ENCODE results near the gene KRTAP1-5. TPM values are rescaled to one million over a fixed set of nuclear protein-coding genes. Genes with fewer than 3 reads are reported as not detected.
"Not testable (repeated sequence)": the region's sequence is repeated elsewhere in the genome, so short reads cannot be mapped to it uniquely, and the experiment has no call there.

Gene KRTAP1-5
- total and polyA plus RNA-seq, 8 donors = not detected

GRCh38 chr17:41061964-41062363, 35.0 kb upstream of the KRTAP1-5 start:
- TF ChIP-seq CTCF (IDR thresholded peaks at IDR 0.05) = no peak
- no peak overlapping the region for H3K27ac ChIP-seq
- intact Hi-C loops (cut with DNase I) = no loop called here

DNA sequence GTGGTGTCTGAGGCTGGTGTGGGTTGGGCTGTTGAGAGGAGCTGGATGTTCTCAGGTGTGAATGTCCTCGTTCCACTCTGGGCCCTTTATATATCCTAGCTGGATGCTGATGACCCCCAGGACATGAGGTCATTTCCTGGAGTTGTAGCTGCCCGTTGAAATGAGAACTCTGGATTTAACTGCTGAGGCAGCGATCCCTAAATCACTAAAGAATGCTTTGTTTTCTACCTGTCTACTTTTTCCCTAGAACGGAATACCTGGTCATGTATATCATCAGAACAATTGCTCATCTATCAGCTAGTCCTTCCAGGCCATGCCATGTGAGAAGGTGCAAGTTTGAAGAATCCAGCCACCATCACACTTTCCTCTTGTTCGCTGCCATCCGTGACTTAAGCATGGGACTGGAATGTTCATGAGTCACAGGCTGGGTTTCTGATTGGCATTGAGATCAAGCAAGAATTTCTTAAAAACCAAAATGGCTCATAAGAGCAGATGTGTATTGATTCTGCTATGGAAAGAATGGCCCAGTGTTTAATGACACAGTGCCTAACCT, 33.1 kb upstream of the KRTAP1-5 start, which contains the start of gene KRTAP2-3:
Gene KRTAP2-3, minus strand, starts transcription at position 63 of the 553 bp plus-strand sequence. CDS start 64 bp downstream, outside the sequence.
- intact Hi-C loops (cut with DNase I) = no loop called here
- DNase-seq = no peak
- TF ChIP-seq CTCF (IDR thresholded peaks at IDR 0.05) = no peak
- Histone ChIP-seq H3K4me1 (no peaks in the 10 kb centered on the region), H3K9me3 (no peaks in the 10 kb centered on the region), H3K27me3 (peaks cover 0 to 30% of the 10 kb centered on the region in 2 donors), H3K4me3 (no peak within 1 kb of the TSS), H3K36me3 (no peaks in the 10 kb centered on the region), H3K27ac (no peak within 1 kb of the TSS)
- ATAC-seq = peak; percentile 32

More at GRCh38 chr17:41061964-41062363, 35.0 kb upstream of the KRTAP1-5 start:
- Histone ChIP-seq H3K4me1 (no peaks in the 10 kb centered on the region), H3K4me3 (no peak overlapping the region), H3K27me3 (peaks cover 0 to 30% of the 10 kb centered on the region in 2 donors), H3K36me3 (no peaks in the 10 kb centered on the region), H3K9me3 (no peaks in the 10 kb centered on the region)
- DNase-seq (no peak), ATAC-seq (no peak)

GRCh38 chr17:41059276-41060051, 32.5 kb upstream of the KRTAP1-5 start:
- peaks cover 0 to 30% of the 10 kb centered on the region in 2 donors for H3K27me3 ChIP-seq
- H3K27ac ChIP-seq; H3K4me1 ChIP-seq; intact Hi-C loops (cut with DNase I); H3K4me3 ChIP-seq; H3K9me3 ChIP-seq; DNase-seq; H3K36me3 ChIP-seq; ATAC-seq: not testable (repeated sequence)

DNA sequence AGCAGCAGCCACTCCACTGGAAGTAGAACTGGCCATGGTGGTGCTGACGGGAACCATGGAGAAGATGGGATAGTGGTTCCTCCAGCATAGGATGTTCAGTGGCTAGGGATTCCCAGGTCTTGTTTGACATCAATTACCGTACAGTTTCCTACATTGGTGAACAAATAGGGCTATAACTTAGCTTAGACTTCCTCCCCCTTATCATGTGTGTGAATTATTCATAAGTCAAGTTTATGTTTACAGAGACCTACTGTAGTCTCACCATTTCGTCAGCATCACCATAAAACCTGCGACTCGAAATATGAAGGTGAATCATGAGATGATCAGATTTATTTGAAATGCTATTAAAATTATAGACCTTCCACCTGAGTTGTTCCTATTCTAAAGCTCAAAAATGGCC, 31.7 kb upstream of the KRTAP1-5 start:
- H3K4me1 ChIP-seq = no peaks in the 10 kb centered on the region
- H3K4me3 ChIP-seq = no peak overlapping the region
- no peaks in the 10 kb centered on the region for H3K9me3 ChIP-seq
- H3K27ac ChIP-seq = no peak overlapping the region
- ATAC-seq (no peak), DNase-seq (no peak)
- H3K36me3 ChIP-seq = no peaks in the 10 kb centered on the region
- TF ChIP-seq CTCF (IDR thresholded peaks at IDR 0.05) = no peak
- intact Hi-C loops (cut with DNase I) = no loop called here
- peaks cover 0 to 30% of the 10 kb centered on the region in 2 donors for H3K27me3 ChIP-seq

GRCh38 chr17:41057547-41057946, 30.5 kb upstream of the KRTAP1-5 start:
- DNase-seq = no peak
- ATAC-seq = no peak
- Histone ChIP-seq H3K27ac (no peak overlapping the region), H3K4me1 (no peaks in the 10 kb centered on the region), H3K4me3 (no peak overlapping the region), H3K27me3 (peaks cover 0 to 30% of the 10 kb centered on the region in 2 donors), H3K9me3 (no peaks in the 10 kb centered on the region), H3K36me3 (no peaks in the 10 kb centered on the region)
- TF ChIP-seq CTCF (IDR thresholded peaks at IDR 0.05) = no peak
- intact Hi-C loops (cut with DNase I) = no loop called here

DNA sequence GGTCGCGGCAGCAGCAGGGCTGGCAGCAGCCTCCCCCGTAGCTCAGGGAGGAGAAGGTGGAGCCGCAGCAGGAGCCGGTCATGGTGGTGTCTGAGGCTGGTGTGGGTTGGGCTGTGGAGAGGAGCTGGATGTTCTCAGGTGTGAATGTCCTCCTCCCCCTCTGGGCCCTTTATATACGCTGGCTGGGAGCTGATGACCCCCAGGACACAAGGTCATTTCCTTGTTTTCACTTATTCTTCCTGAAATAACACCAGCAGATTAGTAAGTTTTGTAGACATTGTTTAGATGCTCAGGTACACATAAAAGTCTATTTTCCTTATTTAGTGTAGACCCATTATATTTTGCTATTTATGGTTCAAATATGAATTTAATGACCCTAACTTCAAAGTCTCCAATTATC, 28.1 kb upstream of the KRTAP1-5 start, which contains the start of gene KRTAP2-2:
Gene KRTAP2-2, minus strand, starts transcription at position 101 of the 400 bp plus-strand sequence. Its CDS starts 19 bp downstream, at position 82.
- intact Hi-C loops (cut with DNase I); DNase-seq; ATAC-seq; H3K9me3 ChIP-seq; H3K36me3 ChIP-seq; H3K27ac ChIP-seq; H3K4me3 ChIP-seq; H3K4me1 ChIP-seq: not testable (repeated sequence)
- peaks cover 0 to 25% of the 10 kb centered on the region in 2 donors for H3K27me3 ChIP-seq

DNA sequence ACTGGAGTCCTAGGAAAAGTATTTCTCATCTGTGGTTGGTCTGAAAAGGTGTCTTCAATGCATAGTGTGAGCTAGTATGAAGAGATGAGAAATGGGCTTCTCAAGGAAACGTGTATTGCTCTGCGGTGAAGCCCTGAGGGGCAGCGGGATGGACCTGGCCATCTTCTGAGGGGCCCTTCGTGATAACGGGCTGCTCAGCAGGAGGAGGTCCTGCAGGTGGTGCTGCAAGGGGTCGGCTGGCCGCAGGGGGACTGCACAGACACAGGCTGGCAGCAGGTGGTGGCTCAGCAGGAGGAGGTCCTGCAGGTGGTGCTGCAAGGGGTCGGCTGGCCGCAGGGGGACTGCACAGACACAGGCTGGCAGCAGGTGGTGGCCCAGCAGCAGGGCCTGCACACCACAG, 27.5 kb upstream of the KRTAP1-5 start:
- not testable (repeated sequence) for ATAC-seq

More for the DNA sequence above, 27.5 kb upstream of the KRTAP1-5 start:
- H3K9me3 ChIP-seq; H3K36me3 ChIP-seq; intact Hi-C loops (cut with DNase I); H3K4me3 ChIP-seq; H3K4me1 ChIP-seq; H3K27ac ChIP-seq; DNase-seq: not testable (repeated sequence)
- peaks cover 0 to 29% of the 10 kb centered on the region in 2 donors for H3K27me3 ChIP-seq
